Trophoblast cell (in vitro differentiated cells and primary cell): ENCODE data around the gene FAM216B.

Experiments used
- DNase-seq, 2 donors: peaks; one replicate each; pipeline ENCODE4 v3.0.0-alpha.2; 2016
- H2AFZ ChIP-seq: 2 replicates; pipeline ENCODE4 v1.6.1; 2013; ENCODE audit warnings: low read length, moderate library complexity, mild to moderate bottlenecking; ENCODE audit not compliant: insufficient read depth, poor library complexity
- H2AK5ac ChIP-seq: 2 replicates; pipeline ENCODE4 v1.6.1; 2013; ENCODE audit warnings: mild to moderate bottlenecking, low read length
- H2BK120ac ChIP-seq: 2 replicates; pipeline ENCODE4 v1.6.1; 2013; ENCODE audit warnings: low read length, mild to moderate bottlenecking, moderate library complexity; ENCODE audit not compliant: insufficient read depth, poor library complexity
- H2BK12ac ChIP-seq: 2 replicates; pipeline ENCODE4 v1.6.1; 2013; ENCODE audit warnings: mild to moderate bottlenecking, low read length, moderate library complexity
- H2BK5ac ChIP-seq: 2 replicates; pipeline ENCODE4 v1.6.1; 2013; ENCODE audit warnings: low read length, low read depth, moderate library complexity, mild to moderate bottlenecking; ENCODE audit not compliant: poor library complexity
- H3K14ac ChIP-seq: 2 replicates; pipeline ENCODE4 v1.6.1; 2013; ENCODE audit warnings: mild to moderate bottlenecking, low read length
- H3K18ac ChIP-seq: 2 replicates; pipeline ENCODE4 v1.6.1; 2013; ENCODE audit warnings: mild to moderate bottlenecking, low read length
- H3K23ac ChIP-seq: 2 replicates; pipeline ENCODE4 v1.6.1; 2013; ENCODE audit warnings: low read length
- H3K27ac ChIP-seq: 2 replicates; pipeline ENCODE4 v1.5.1; 2013; ENCODE audit warnings: low read depth, mild to moderate bottlenecking, inconsistent platforms, low read length, moderate library complexity
- H3K27me3 ChIP-seq: 2 replicates; pipeline ENCODE4 v1.6.1; 2013; ENCODE audit warnings: inconsistent platforms, mild to moderate bottlenecking, low read length, moderate library complexity; ENCODE audit not compliant: insufficient read depth
- H3K36me3 ChIP-seq, 2 experiments: 1 replicate in 1 of 2; 2 replicates in 1 of 2; pipeline ENCODE4 v1.6.1; 2013; ENCODE audit warnings: low read length in 2 of 2, mild to moderate bottlenecking in 2 of 2, moderate library complexity in 1 of 2; ENCODE audit not compliant: insufficient read depth in 2 of 2, control insufficient read depth in 1 of 2
- H3K4ac ChIP-seq: 2 replicates; pipeline ENCODE4 v1.6.1; 2013; ENCODE audit warnings: low read depth, mild to moderate bottlenecking, low read length, moderate library complexity
- H3K4me1 ChIP-seq, 2 experiments: 1 replicate in 1 of 2; 2 replicates in 1 of 2; pipeline ENCODE4 v1.6.1; 2013; ENCODE audit warnings: low read length in 2 of 2, mild to moderate bottlenecking in 2 of 2, moderate library complexity in 1 of 2; ENCODE audit not compliant: insufficient read depth in 2 of 2, control insufficient read depth in 1 of 2
- H3K4me2 ChIP-seq: 2 replicates; pipeline ENCODE4 v1.6.1; 2013; ENCODE audit warnings: inconsistent platforms, mild to moderate bottlenecking, low read length, moderate library complexity
- H3K4me3 ChIP-seq: 2 replicates; pipeline ENCODE4 v1.5.1; 2013; ENCODE audit warnings: mild to moderate bottlenecking, low read depth, low read length, inconsistent platforms
- H3K79me1 ChIP-seq: one replicate; pipeline ENCODE4 v1.6.1; 2013; ENCODE audit warnings: low read length
- H3K79me2 ChIP-seq: 2 replicates; pipeline ENCODE4 v1.6.1; 2013; ENCODE audit warnings: low read length, mild to moderate bottlenecking; ENCODE audit not compliant: control insufficient read depth, insufficient read depth, poor library complexity
- H3K9ac ChIP-seq: 2 replicates; pipeline ENCODE4 v1.6.1; 2013; ENCODE audit warnings: mild to moderate bottlenecking, low read length
- H3K9me3 ChIP-seq: 2 replicates; pipeline ENCODE4 v1.6.1; 2013; ENCODE audit warnings: low read depth, mild to moderate bottlenecking, control low read depth, inconsistent platforms, low read length; ENCODE audit not compliant: insufficient read depth
- H4K12ac ChIP-seq: 2 replicates; pipeline ENCODE4 v1.6.1; 2013; ENCODE audit warnings: low read depth, mild to moderate bottlenecking, low read length, moderate library complexity
- H4K8ac ChIP-seq: 2 replicates; pipeline ENCODE4 v1.6.1; 2013; ENCODE audit warnings: low read depth, mild to moderate bottlenecking, low read length, moderate library complexity
- H4K91ac ChIP-seq: one replicate; pipeline ENCODE4 v1.6.1; 2013; ENCODE audit warnings: low read depth, mild to moderate bottlenecking, low read length, moderate library complexity
- WGBS: extraction: QIAGEN DNeasy Blood & Tissue Kit; methylation state at CpG from one replicate; pipeline ENCODE4 v1.1.7; 2013; ENCODE audit warnings: missing lambda C conversion rate; ENCODE audit not compliant: insufficient read length, insufficient coverage; ENCODE audit errors: extremely low coverage; 5-methylcytosine and 5-hydroxymethylcytosine counted together

Gene FAM216B

DNA sequence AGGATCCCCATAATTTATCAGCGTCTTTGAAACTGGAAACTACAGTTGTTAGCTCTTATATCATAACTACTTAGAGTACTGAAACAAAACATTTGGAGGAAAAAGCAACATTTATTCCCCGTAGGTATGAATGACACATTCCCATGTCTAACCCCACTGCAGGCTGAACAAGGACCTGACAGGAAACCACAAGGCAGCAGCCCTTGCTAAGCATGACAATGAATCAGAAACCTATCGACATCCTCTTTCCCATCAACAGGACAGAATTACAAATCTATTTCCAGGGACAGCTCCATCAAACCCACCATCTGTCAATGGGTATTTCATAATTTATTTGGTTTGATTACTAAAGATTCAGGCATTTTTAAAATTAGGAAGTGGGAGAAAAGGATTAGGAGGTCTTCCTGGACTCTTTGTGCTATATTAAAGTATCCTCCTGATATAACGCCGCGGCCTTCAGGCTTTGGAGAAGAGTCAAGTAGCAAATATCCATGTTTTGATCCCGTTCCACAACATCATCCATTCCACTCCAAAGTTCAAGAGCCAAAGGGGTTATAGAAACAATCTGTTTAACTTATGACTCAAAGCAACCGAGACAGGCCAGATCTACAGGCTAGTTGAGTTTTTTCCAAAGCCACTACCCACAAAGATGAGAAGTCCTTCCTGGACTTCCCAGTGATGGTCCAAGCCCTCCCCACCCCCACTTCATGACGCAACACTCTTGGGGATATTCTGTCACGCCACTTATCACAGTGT lies 51.1 kb downstream of the FAM216B start:
- WGBS: no CpG with 5 or more reads among the region's 10 CpGs
- no peak overlapping the region for H2BK120ac ChIP-seq

GRCh38 chr13:42834946-42835345 lies 53.6 kb downstream of the FAM216B start:
- no peak overlapping the region for H3K4ac ChIP-seq
- H3K79me2 ChIP-seq: no peaks in the 10 kb centered on the region
- H4K12ac ChIP-seq: no peak overlapping the region
- H3K18ac ChIP-seq: no peak overlapping the region
- H2BK12ac ChIP-seq: no peak overlapping the region
- H3K27ac ChIP-seq: no peak overlapping the region
- H3K23ac ChIP-seq: no peak overlapping the region
- H2AK5ac ChIP-seq: no peak overlapping the region
- H3K9ac ChIP-seq: no peak overlapping the region
- no peaks in the 10 kb centered on the region for H3K27me3 ChIP-seq
- H3K4me2 ChIP-seq: no peak overlapping the region
- H2BK120ac ChIP-seq: no peak overlapping the region
- no peaks in the 10 kb centered on the region for H3K4me1 ChIP-seq
- H3K14ac ChIP-seq: no peak overlapping the region
- H3K36me3 ChIP-seq: no peaks in the 10 kb centered on the region
- H2AFZ ChIP-seq: no peak overlapping the region
- no peak overlapping the region for H3K4me3 ChIP-seq
- no peak overlapping the region for H4K91ac ChIP-seq
- no peak overlapping the region for H4K8ac ChIP-seq
- H3K79me1 ChIP-seq: no peaks in the 10 kb centered on the region
- no CpG with 5 or more reads among the region's 3 CpGs for WGBS
- no peak overlapping the region for H2BK5ac ChIP-seq
- no peaks in the 10 kb centered on the region for H3K9me3 ChIP-seq
- no peak for DNase-seq

More for the DNA sequence above, 51.1 kb downstream of the FAM216B start:
- H3K27me3 ChIP-seq: no peaks in the 10 kb centered on the region
- H3K79me1 ChIP-seq: no peaks in the 10 kb centered on the region
- no peak overlapping the region for H3K4ac ChIP-seq
- H2BK5ac ChIP-seq: no peak overlapping the region
- H3K4me1 ChIP-seq: no peaks in the 10 kb centered on the region
- H3K9me3 ChIP-seq: no peaks in the 10 kb centered on the region
- H3K79me2 ChIP-seq: peaks cover 2% of the 10 kb centered on the region
- H4K91ac ChIP-seq: no peak overlapping the region
- no peak overlapping the region for H4K8ac ChIP-seq
- H2BK12ac ChIP-seq: no peak overlapping the region
- no peak overlapping the region for H3K18ac ChIP-seq
- no peak overlapping the region for H4K12ac ChIP-seq
- H2AK5ac ChIP-seq: no peak overlapping the region
- no peak overlapping the region for H3K27ac ChIP-seq
- no peak overlapping the region for H3K14ac ChIP-seq
- no peak overlapping the region for H3K4me2 ChIP-seq
- no peak overlapping the region for H2AFZ ChIP-seq
- H3K9ac ChIP-seq: no peak overlapping the region
- no peak overlapping the region for H3K4me3 ChIP-seq
- H3K36me3 ChIP-seq: no peaks in the 10 kb centered on the region
- no peak overlapping the region for H3K23ac ChIP-seq
- DNase-seq: no peak

DNA sequence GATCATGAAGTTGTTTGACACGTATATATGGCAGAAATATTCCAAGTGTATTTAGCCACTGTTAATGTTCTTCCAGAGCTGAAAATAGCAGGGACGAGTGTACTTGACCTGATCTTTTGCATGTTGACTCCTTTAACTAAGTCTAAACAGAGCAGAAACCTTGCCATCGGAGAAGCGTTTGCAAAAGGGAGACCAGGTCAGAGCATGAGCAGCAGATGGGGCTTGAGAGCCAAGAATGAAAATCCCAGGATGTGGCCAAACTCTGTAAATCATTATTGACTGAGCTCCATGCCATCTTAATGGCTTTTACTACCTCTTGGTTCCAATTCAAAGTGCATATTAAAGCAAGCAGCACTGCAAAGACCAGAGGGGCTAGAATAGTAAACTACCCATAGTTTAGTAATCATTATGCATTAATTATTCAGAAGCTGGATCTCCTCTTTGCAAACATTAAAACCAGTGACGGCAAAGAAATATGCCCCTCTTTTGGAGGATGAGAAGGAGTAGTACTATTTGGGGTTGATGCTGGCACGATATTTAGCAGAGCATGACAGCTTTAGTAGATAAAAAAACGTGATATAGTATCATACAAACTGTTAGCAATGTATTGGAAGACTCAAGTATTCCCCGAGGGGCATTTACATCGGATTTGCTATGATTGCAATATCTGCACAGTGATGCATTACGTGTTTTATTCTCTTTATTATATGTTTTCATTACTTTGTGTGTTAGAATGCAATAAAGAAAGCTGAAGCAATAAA lies 55.7 kb downstream of the FAM216B start:
- Histone ChIP-seq H3K79me2 (no peaks in the 10 kb centered on the region), H3K4me1 (no peaks in the 10 kb centered on the region), H4K91ac (no peak overlapping the region), H3K9ac (no peak overlapping the region), H3K27me3 (no peaks in the 10 kb centered on the region), H2BK120ac (no peak overlapping the region), H2AK5ac (no peak overlapping the region), H3K14ac (no peak overlapping the region), H2AFZ (no peak overlapping the region), H3K36me3 (no peaks in the 10 kb centered on the region), H3K4ac (no peak overlapping the region), H2BK12ac (no peak overlapping the region), H3K79me1 (no peaks in the 10 kb centered on the region), H3K27ac (no peak overlapping the region), H3K23ac (no peak overlapping the region), H3K9me3 (no peaks in the 10 kb centered on the region), H3K4me2 (no peak overlapping the region), H4K12ac (no peak overlapping the region), H4K8ac (no peak overlapping the region), H3K4me3 (no peak overlapping the region), H2BK5ac (no peak overlapping the region), H3K18ac (no peak overlapping the region)
- peak in 1 of 2 donors; percentile 26 for DNase-seq
- no CpG with 5 or more reads among the region's 10 CpGs for WGBS
